Keratinocyte (primary cell): Measurements from ENCODE around the gene CATSPER1.

Experiments used
- CTCF ChIP-seq, 3 experiments: IDR thresholded peaks in 1 of 3; conservative IDR thresholded peaks in 1 of 3; optimal IDR thresholded peaks in 1 of 3; 2 replicates in 2 of 3; 3 replicates in 1 of 3; pipeline versions ENCODE3 to v1.5.1; 2011; ENCODE audit warnings: low read length in 3 of 3, mild to moderate bottlenecking in 3 of 3, moderate library complexity in 2 of 3, control low read depth in 1 of 3, inconsistent platforms in 1 of 3; ENCODE audit not compliant: insufficient read depth in 2 of 3; ENCODE audit errors: extremely low read depth in 1 of 3
- EZH2 ChIP-seq: IDR thresholded peaks from one replicate; pipeline ENCODE4 v1.6.1; 2012; ENCODE audit warnings: inconsistent platforms, mild to moderate bottlenecking, low read length, moderate library complexity

GRCh38 chr11:66007201-66007634, 19.1 kb downstream of the CATSPER1 start:
- TF ChIP-seq CTCF (optimal IDR thresholded peaks at IDR 0.05 in 1 of 3, IDR thresholded peaks at IDR 0.05 in 1 of 3, conservative IDR thresholded peaks at IDR 0.05 in 1 of 3; ENCODE audit: extremely low read depth in 1 of 3, insufficient read depth in 2 of 3, low read length in 3 of 3) (no peak), EZH2 (no peak)
